ENCODE measurements around the gene MMP8. TPM values are rescaled to one million over a fixed set of nuclear protein-coding genes. Genes with fewer than 3 reads are reported as not detected.

The MMP8 gene
- total and polyA plus RNA-seq, 9 of the 15 experiments (the other 6 are each of a cell fraction or from before 2014, with no cell fraction given): not detected

DNA sequence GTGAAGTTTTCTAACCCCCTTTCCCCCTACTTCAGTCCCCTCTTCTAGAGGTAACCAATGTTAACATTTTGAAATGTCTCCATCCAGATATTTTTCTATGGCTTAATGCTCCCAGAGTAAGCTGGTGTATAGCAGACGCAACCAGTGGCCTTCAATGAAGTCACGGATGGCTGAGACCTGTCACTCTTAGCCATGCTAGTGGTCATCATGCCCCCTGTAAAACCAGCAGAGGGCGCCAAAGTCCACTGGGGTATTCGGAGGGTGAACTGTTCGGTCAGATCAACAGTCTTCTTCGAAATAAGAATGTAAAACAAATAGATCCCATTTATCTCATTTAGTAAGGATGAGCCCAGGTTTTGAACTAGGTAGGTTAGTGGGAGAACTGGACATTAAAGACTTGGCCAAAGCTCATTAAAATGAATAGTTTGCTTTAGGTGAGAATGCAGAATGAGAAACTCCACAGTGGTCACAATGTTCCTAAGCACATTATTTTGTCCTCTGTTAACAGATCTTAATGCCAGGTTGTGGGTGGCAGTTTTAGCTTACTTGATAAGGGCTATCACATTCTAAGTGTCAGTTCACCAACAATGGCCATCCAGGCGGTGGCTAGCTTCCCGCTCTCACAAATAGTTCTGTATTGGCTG lies 8.6 kb upstream of the MMP8 start (continued):
- TF ChIP-seq, protein P1, sequence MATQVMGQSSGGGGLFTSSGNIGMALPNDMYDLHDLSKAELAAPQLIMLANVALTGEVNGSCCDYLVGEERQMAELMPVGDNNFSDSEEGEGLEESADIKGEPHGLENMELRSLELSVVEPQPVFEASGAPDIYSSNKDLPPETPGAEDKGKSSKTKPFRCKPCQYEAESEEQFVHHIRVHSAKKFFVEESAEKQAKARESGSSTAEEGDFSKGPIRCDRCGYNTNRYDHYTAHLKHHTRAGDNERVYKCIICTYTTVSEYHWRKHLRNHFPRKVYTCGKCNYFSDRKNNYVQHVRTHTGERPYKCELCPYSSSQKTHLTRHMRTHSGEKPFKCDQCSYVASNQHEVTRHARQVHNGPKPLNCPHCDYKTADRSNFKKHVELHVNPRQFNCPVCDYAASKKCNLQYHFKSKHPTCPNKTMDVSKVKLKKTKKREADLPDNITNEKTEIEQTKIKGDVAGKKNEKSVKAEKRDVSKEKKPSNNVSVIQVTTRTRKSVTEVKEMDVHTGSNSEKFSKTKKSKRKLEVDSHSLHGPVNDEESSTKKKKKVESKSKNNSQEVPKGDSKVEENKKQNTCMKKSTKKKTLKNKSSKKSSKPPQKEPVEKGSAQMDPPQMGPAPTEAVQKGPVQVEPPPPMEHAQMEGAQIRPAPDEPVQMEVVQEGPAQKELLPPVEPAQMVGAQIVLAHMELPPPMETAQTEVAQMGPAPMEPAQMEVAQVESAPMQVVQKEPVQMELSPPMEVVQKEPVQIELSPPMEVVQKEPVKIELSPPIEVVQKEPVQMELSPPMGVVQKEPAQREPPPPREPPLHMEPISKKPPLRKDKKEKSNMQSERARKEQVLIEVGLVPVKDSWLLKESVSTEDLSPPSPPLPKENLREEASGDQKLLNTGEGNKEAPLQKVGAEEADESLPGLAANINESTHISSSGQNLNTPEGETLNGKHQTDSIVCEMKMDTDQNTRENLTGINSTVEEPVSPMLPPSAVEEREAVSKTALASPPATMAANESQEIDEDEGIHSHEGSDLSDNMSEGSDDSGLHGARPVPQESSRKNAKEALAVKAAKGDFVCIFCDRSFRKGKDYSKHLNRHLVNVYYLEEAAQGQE (IDR thresholded peaks at IDR 0.05; ENCODE audit: borderline replicate concordance): peak; percentile 62; the same call in 1 of the 2 replicates
- TF ChIP-seq, protein P1 (CRISPR knock-in tag; IDR thresholded peaks at IDR 0.05; ENCODE audit: low read depth): no peak
- TF ChIP-seq BACH1 (tag; IDR thresholded peaks at IDR 0.05) (no peak), TAF7 (tag; IDR thresholded peaks at IDR 0.05) (no peak), YY1 (IDR thresholded peaks at IDR 0.05; ENCODE audit: borderline replicate concordance in 1 of 3, control insufficient read depth in 1 of 3, extremely low read depth in 1 of 3, insufficient read depth in 3 of 3, insufficient read length in 1 of 3, insufficient replicate concordance in 2 of 3, low read depth in 1 of 3, low read length in 2 of 3) (no peak), CREB1 (IDR thresholded peaks at IDR 0.05) (no peak), CREB1 (CRISPR knock-in tag; IDR thresholded peaks at IDR 0.05) (no peak), KLF16 (IDR thresholded peaks at IDR 0.05) (0 out of 2 replicates have a peak, but pooled peaks have one; percentile 27)
- TF ChIP-seq, protein P2, sequence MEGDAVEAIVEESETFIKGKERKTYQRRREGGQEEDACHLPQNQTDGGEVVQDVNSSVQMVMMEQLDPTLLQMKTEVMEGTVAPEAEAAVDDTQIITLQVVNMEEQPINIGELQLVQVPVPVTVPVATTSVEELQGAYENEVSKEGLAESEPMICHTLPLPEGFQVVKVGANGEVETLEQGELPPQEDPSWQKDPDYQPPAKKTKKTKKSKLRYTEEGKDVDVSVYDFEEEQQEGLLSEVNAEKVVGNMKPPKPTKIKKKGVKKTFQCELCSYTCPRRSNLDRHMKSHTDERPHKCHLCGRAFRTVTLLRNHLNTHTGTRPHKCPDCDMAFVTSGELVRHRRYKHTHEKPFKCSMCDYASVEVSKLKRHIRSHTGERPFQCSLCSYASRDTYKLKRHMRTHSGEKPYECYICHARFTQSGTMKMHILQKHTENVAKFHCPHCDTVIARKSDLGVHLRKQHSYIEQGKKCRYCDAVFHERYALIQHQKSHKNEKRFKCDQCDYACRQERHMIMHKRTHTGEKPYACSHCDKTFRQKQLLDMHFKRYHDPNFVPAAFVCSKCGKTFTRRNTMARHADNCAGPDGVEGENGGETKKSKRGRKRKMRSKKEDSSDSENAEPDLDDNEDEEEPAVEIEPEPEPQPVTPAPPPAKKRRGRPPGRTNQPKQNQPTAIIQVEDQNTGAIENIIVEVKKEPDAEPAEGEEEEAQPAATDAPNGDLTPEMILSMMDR (IDR thresholded peaks at IDR 0.05 in 2 of 3, conservative IDR thresholded peaks at IDR 0.05 in 1 of 3; ENCODE audit: insufficient read depth in 2 of 3, low read depth in 1 of 3, low read length in 3 of 3): peak; percentile 76 to 88 (median 86)
- TF ChIP-seq, protein P3, sequence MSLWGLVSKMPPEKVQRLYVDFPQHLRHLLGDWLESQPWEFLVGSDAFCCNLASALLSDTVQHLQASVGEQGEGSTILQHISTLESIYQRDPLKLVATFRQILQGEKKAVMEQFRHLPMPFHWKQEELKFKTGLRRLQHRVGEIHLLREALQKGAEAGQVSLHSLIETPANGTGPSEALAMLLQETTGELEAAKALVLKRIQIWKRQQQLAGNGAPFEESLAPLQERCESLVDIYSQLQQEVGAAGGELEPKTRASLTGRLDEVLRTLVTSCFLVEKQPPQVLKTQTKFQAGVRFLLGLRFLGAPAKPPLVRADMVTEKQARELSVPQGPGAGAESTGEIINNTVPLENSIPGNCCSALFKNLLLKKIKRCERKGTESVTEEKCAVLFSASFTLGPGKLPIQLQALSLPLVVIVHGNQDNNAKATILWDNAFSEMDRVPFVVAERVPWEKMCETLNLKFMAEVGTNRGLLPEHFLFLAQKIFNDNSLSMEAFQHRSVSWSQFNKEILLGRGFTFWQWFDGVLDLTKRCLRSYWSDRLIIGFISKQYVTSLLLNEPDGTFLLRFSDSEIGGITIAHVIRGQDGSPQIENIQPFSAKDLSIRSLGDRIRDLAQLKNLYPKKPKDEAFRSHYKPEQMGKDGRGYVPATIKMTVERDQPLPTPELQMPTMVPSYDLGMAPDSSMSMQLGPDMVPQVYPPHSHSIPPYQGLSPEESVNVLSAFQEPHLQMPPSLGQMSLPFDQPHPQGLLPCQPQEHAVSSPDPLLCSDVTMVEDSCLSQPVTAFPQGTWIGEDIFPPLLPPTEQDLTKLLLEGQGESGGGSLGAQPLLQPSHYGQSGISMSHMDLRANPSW (CRISPR knock-in tag; IDR thresholded peaks at IDR 0.05): no peak
- TF ChIP-seq, protein P4, sequence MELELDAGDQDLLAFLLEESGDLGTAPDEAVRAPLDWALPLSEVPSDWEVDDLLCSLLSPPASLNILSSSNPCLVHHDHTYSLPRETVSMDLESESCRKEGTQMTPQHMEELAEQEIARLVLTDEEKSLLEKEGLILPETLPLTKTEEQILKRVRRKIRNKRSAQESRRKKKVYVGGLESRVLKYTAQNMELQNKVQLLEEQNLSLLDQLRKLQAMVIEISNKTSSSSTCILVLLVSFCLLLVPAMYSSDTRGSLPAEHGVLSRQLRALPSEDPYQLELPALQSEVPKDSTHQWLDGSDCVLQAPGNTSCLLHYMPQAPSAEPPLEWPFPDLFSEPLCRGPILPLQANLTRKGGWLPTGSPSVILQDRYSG (tag; conservative IDR thresholded peaks at IDR 0.05; ENCODE audit: low read depth): no peak

All from K562 (cell line).